H1 (cell line): ENCODE results near the gene POM121L2. TPM values are rescaled to one million over a fixed set of nuclear protein-coding genes. Genes with fewer than 3 reads are reported as not detected.
A peak's percentile ranks its signal among the peaks of the same experiment; 100 is the strongest.

Experiments used
- CTCF ChIA-PET: fragments of 300-600 bp; sonication (Branson Sonifier 250); formaldehyde crosslinking; loops from one replicate; lab custom pipeline; 2021; ENCODE audit not compliant: partially characterized antibody; lab: Charles Lee
- POLR2A ChIA-PET: fragments of 300-600 bp; sonication (Branson Sonifier 250); formaldehyde crosslinking; loops from one replicate; lab custom pipeline; 2021; ENCODE audit warnings: inconsistent platforms; ENCODE audit not compliant: partially characterized antibody; lab: Charles Lee
- DNase-seq, 2 experiments: peaks; one replicate each; pipeline versions ENCODE4 v3.0.0 to v3.0.0-alpha.2; 2010 to 2022; ENCODE audit warnings: low spot score in 2 of 2, low read depth in 1 of 2, mixed read lengths in 1 of 2
- FAIRE-seq: peaks from 2 replicates; lab custom pipeline; 2011; peaks lifted over from hg19 to GRCh38; lab: Jason Lieb, UNC
- H2AFZ ChIP-seq: 2 replicates; pipeline ENCODE4 v1.8.1; 2012; ENCODE audit warnings: low read length, inconsistent platforms
- H2AK5ac ChIP-seq: 2 replicates; pipeline ENCODE4 v1.6.1; 2013; ENCODE audit warnings: low read depth, low read length
- H2BK120ac ChIP-seq: replicated peaks from 2 replicates; pipeline ENCODE3; 2013; ENCODE audit warnings: low read depth, low read length, inconsistent platforms
- H2BK12ac ChIP-seq: 2 replicates; pipeline ENCODE4 v1.6.1; 2013; ENCODE audit warnings: low read depth, low read length
- H2BK15ac ChIP-seq: 2 replicates; pipeline ENCODE4 v1.6.1; 2013; ENCODE audit warnings: low read length
- H2BK20ac ChIP-seq: 2 replicates; pipeline ENCODE4 v1.6.1; 2013; ENCODE audit warnings: low read length
- H2BK5ac ChIP-seq: 2 replicates; pipeline ENCODE4 v1.6.1; 2013; ENCODE audit warnings: low read depth, low read length
- H3K14ac ChIP-seq: 2 replicates; pipeline ENCODE4 v1.6.1; 2013; ENCODE audit warnings: inconsistent platforms; ENCODE audit not compliant: insufficient read length
- H3K18ac ChIP-seq: 2 replicates; pipeline ENCODE4 v1.6.1; 2013; ENCODE audit warnings: low read length; ENCODE audit errors: extremely low read depth
- H3K23ac ChIP-seq: 2 replicates; pipeline ENCODE4 v1.6.1; 2013; ENCODE audit warnings: inconsistent platforms; ENCODE audit not compliant: insufficient read length
- H3K23me2 ChIP-seq: 2 replicates; pipeline ENCODE4 v1.6.1; 2013; ENCODE audit warnings: low read depth, low read length
- H3K27ac ChIP-seq: 2 replicates; pipeline ENCODE4 v1.6.1; 2011; ENCODE audit warnings: low read depth, low read length, inconsistent platforms
- H3K27me3 ChIP-seq, 4 experiments: replicated peaks in 1 of 4; 1 replicate in 1 of 4; 2 replicates in 3 of 4; pipeline versions ENCODE4 v1.6.1 to v1.8.1; 2011 to 2013; ENCODE audit warnings: low read length in 3 of 4, mild to moderate bottlenecking in 3 of 4, inconsistent platforms in 2 of 4, mixed read lengths in 2 of 4, moderate library complexity in 1 of 4; ENCODE audit not compliant: control insufficient read depth in 3 of 4, insufficient read depth in 3 of 4; ENCODE audit errors: extremely low read depth in 1 of 4
- H3K36me3 ChIP-seq, 4 experiments: 2 replicates each; pipeline versions ENCODE4 v1.6.1 to v1.8.1; 2011 to 2013; ENCODE audit warnings: mild to moderate bottlenecking in 4 of 4, low read length in 3 of 4, moderate library complexity in 2 of 4, control low read depth in 1 of 4, inconsistent platforms in 1 of 4; ENCODE audit not compliant: insufficient read depth in 4 of 4, control insufficient read depth in 2 of 4
- H3K4ac ChIP-seq: replicated peaks from 2 replicates; pipeline ENCODE3; 2013; ENCODE audit warnings: low read length, low read depth, mixed read lengths, inconsistent platforms; ENCODE audit not compliant: insufficient read length
- H3K4me1 ChIP-seq, 4 experiments: replicated peaks in 1 of 4; 1 replicate in 1 of 4; 2 replicates in 3 of 4; pipeline versions ENCODE4 v1.6.1 to v1.8.1; 2011 to 2013; ENCODE audit warnings: low read length in 3 of 4, inconsistent platforms in 2 of 4, mixed read lengths in 1 of 4; ENCODE audit not compliant: insufficient read depth in 4 of 4, control insufficient read depth in 3 of 4
- H3K4me2 ChIP-seq, 2 experiments: 2 replicates each; pipeline versions ENCODE4 v1.6.1 to v1.8.1; 2011 to 2013; ENCODE audit warnings: low read depth in 2 of 2, low read length in 2 of 2, control low read depth in 1 of 2, inconsistent platforms in 1 of 2, mild to moderate bottlenecking in 1 of 2; ENCODE audit not compliant: insufficient read depth in 1 of 2
- H3K4me3 ChIP-seq, 4 experiments: fragments of 200-600, 300-600 bp in 1 of 4; sonication (generic), shearing (Covaris generic), sonication (Bioruptor Twin) in 1 of 4; 2 replicates each; pipeline versions ENCODE4 v1.5.1 to v1.8.1; 2011 to 2016; ENCODE audit warnings: low read length in 4 of 4, low read depth in 3 of 4, control low read depth in 2 of 4, inconsistent platforms in 2 of 4, mild to moderate bottlenecking in 2 of 4, mixed read lengths in 1 of 4, moderate library complexity in 1 of 4; ENCODE audit not compliant: insufficient read depth in 2 of 4; ENCODE audit errors: extremely low read depth in 1 of 4
- H3K56ac ChIP-seq: replicated peaks from 2 replicates; pipeline ENCODE3; 2013; ENCODE audit warnings: low read depth, mild to moderate bottlenecking, mixed read lengths, low read length, inconsistent platforms; ENCODE audit not compliant: insufficient read length
- H3K79me1 ChIP-seq: 2 replicates; pipeline ENCODE4 v1.6.1; 2013; ENCODE audit warnings: low read depth, low read length, control low read depth
- H3K79me2 ChIP-seq, 2 experiments: 2 replicates each; pipeline versions ENCODE4 v1.6.1 to v1.8.1; 2012 to 2013; ENCODE audit warnings: low read length in 2 of 2, mild to moderate bottlenecking in 2 of 2, inconsistent platforms in 1 of 2; ENCODE audit not compliant: insufficient read depth in 2 of 2, control insufficient read depth in 1 of 2
- H3K9ac ChIP-seq, 4 experiments: replicated peaks in 1 of 4; 1 replicate in 1 of 4; 2 replicates in 3 of 4; pipeline versions ENCODE4 v1.6.1 to v1.8.1; 2011 to 2013; ENCODE audit warnings: low read depth in 3 of 4, low read length in 3 of 4, control low read depth in 2 of 4, mild to moderate bottlenecking in 2 of 4, moderate library complexity in 2 of 4, inconsistent platforms in 1 of 4; ENCODE audit errors: extremely low read depth in 1 of 4
- H3K9me3 ChIP-seq, 2 experiments: 2 replicates each; pipeline versions ENCODE4 v1.6.1 to v1.8.1; 2012 to 2013; ENCODE audit warnings: mild to moderate bottlenecking in 2 of 2, moderate library complexity in 2 of 2, control low read depth in 1 of 2, inconsistent platforms in 1 of 2, low read depth in 1 of 2, low read length in 1 of 2, mixed read lengths in 1 of 2; ENCODE audit not compliant: insufficient read depth in 2 of 2
- H4K20me1 ChIP-seq, 2 experiments: replicated peaks in 1 of 2; 2 replicates each; pipeline versions ENCODE3 to v1.8.1; 2011 to 2013; ENCODE audit warnings: inconsistent platforms in 2 of 2, low read length in 2 of 2, mild to moderate bottlenecking in 1 of 2; ENCODE audit not compliant: insufficient read depth in 2 of 2, control insufficient read depth in 1 of 2
- H4K5ac ChIP-seq: 2 replicates; pipeline ENCODE4 v1.6.1; 2013; ENCODE audit warnings: low read length, low read depth, mixed read lengths, inconsistent platforms; ENCODE audit not compliant: insufficient read length
- H4K8ac ChIP-seq: 2 replicates; pipeline ENCODE4 v1.8.0; 2013; ENCODE audit warnings: mild to moderate bottlenecking, moderate library complexity, low read length, inconsistent platforms; ENCODE audit not compliant: insufficient read depth; ENCODE audit errors: extremely low read depth
- H4K91ac ChIP-seq: replicated peaks from 2 replicates; pipeline ENCODE3; 2013; ENCODE audit warnings: low read length, mixed read lengths, inconsistent platforms; ENCODE audit not compliant: insufficient read length
- BACH1 ChIP-seq: IDR thresholded peaks from 2 replicates; pipeline ENCODE4 v1.6.1; 2012; ENCODE audit warnings: low read length, improper control_type of control experiment
- EZH2 ChIP-seq: fragments of 200-600 bp; sonication (generic); IDR thresholded peaks from 2 replicates; pipeline ENCODE4 v1.7.1; 2012; ENCODE audit warnings: low read depth, mild to moderate bottlenecking, moderate library complexity, low read length, inconsistent platforms; ENCODE audit not compliant: severe bottlenecking
- GABPA ChIP-seq: IDR thresholded peaks from 2 replicates; pipeline ENCODE4 v1.6.1; 2011; ENCODE audit warnings: mild to moderate bottlenecking, low read length, moderate library complexity, borderline replicate concordance; ENCODE audit not compliant: insufficient read depth
- GTF2F1 ChIP-seq: IDR thresholded peaks from 2 replicates; pipeline ENCODE4 v1.6.1; 2012; ENCODE audit warnings: low read depth, low read length, improper control_type of control experiment, borderline replicate concordance
- KDM4A ChIP-seq: IDR thresholded peaks from one replicate; pipeline ENCODE4 v1.7.1; 2012; ENCODE audit warnings: low read depth, mild to moderate bottlenecking, moderate library complexity, low read length, inconsistent platforms; ENCODE audit not compliant: severe bottlenecking
- NANOG ChIP-seq: IDR thresholded peaks from 2 replicates; pipeline ENCODE4 v1.6.1; 2011; ENCODE audit warnings: low read length, low read depth, mild to moderate bottlenecking, inconsistent platforms; ENCODE audit not compliant: insufficient read depth, poor library complexity, severe bottlenecking
- NRF1 ChIP-seq: IDR thresholded peaks from 2 replicates; pipeline ENCODE4 v1.6.1; 2011; ENCODE audit warnings: mild to moderate bottlenecking, low read depth, low read length, improper control_type of control experiment
- PHF8 ChIP-seq: fragments of 200-600 bp; sonication (generic); conservative IDR thresholded peaks from 2 replicates; pipeline ENCODE4 v1.7.1; 2012; ENCODE audit warnings: low read depth, mild to moderate bottlenecking, inconsistent platforms, low read length, moderate library complexity
- RNF2 ChIP-seq: fragments of 200-900, 300-1000 bp; sonication (generic); IDR thresholded peaks from 2 replicates; pipeline ENCODE4 v1.7.1; 2016; ENCODE audit warnings: borderline replicate concordance, low read depth, mild to moderate bottlenecking, antibody characterized with exemption, low read length; ENCODE audit not compliant: poor library complexity, severe bottlenecking; ENCODE audit errors: missing control alignments
- RXRA ChIP-seq: IDR thresholded peaks from 2 replicates; pipeline ENCODE4 v1.6.1; 2011; ENCODE audit warnings: low read depth, mild to moderate bottlenecking, low read length, moderate library complexity; ENCODE audit not compliant: insufficient read depth
- SIX5 ChIP-seq: IDR thresholded peaks from 2 replicates; pipeline ENCODE4 v1.6.1; 2011; ENCODE audit warnings: mild to moderate bottlenecking, low read depth, low read length
- SRF ChIP-seq: IDR thresholded peaks from 2 replicates; pipeline ENCODE4 v1.6.1; 2011; ENCODE audit warnings: mild to moderate bottlenecking, low read depth, low read length, moderate library complexity
- WGBS, 2 experiments: shearing (Covaris generic) in 1 of 2; methylation state at CpG; one replicate each; pipeline versions ENCODE4 v1.1.6 to v1.1.7; 2013 to 2015; ENCODE audit warnings: low lambda C conversion rate in 2 of 2, mixed read lengths in 2 of 2, inconsistent platforms in 1 of 2, low coverage in 1 of 2, missing lambda C conversion rate in 1 of 2; ENCODE audit not compliant: insufficient replicate concordance in 2 of 2, insufficient coverage in 1 of 2, insufficient read length in 1 of 2; ENCODE audit errors: extremely low coverage in 1 of 2, missing lambda C conversion rate in 1 of 2; 5-methylcytosine and 5-hydroxymethylcytosine counted together
- polyA plus RNA-seq, 7 experiments: library from polyadenylated mRNA; depleted of rRNA in 3 of 7; stranded (reverse) in 5 of 7; unstranded in 2 of 7; fragments of >200 nt in 5 of 7; fragments of 200-250 nt in 2 of 7; gene quantifications; 1 replicate in 5 of 7; 2 replicates in 1 of 7; 4 replicates in 1 of 7; pipeline versions ENCODE4 v1.2.1 to v1.2.3, GENCODE V29; 2011 to 2013; ENCODE audit warnings: missing spikeins in 2 of 7, mixed read lengths in 2 of 7
- total RNA-seq: library from RNA; stranded (reverse); fragmentation: NEBNext Ultra II Directional; extraction: Animal tissue kit (Norgen Biotek cat#: 25700); gene quantifications from 2 replicates; pipeline ENCODE4 v1.2.1, GENCODE V29; 2021
- TF ChIP-seq, protein P1 (sequence below): IDR thresholded peaks from 2 replicates; pipeline ENCODE4 v1.6.1; 2011; ENCODE audit warnings: low read depth, mild to moderate bottlenecking, low read length; ENCODE audit not compliant: insufficient read depth

The POM121L2 gene
- total and polyA plus RNA-seq, 2 of the 8 experiments (the other 6 are each of a cell fraction or from before 2014, with no cell fraction given): 0.05 to 0.09 TPM

DNA sequence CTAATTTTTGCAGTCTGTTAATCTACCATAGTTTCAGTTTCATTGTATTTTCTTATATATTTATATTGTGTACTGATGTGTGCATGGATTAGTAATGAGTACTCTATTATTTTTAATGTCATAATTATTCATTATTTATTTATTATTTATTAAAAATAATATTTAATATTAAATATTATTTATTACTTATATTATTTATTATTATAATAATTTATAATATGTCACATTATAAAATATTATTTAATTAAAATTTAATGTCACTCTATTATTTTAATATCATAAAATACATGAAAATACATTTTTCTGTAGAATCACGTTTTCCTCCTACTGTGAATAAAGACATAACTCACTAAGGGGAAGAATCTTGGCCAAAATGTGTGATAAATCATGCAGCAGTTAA is 30.5 kb downstream of the POM121L2 start:
- H3K4ac ChIP-seq: no peak overlapping the region
- WGBS, 2 experiments: 80% methylated on average over 1 of the region's 1 CpG; no CpG with 5 or more reads in 1 of the 2 experiments
- FAIRE-seq: no peak
- H3K27ac ChIP-seq: no peak overlapping the region
- no peaks in the 10 kb centered on the region for H3K9me3 ChIP-seq
- H2BK5ac ChIP-seq: no peak overlapping the region
- H3K4me3 ChIP-seq: peak overlapping the region; percentile 85 to 93 (median 90); a peak in 6 of 8 replicates
- no peaks in the 10 kb centered on the region for H3K36me3 ChIP-seq
- no peak overlapping the region for H3K14ac ChIP-seq
- H2BK12ac ChIP-seq: no peak overlapping the region
- peaks cover 0 to 10% (median 2%) of the 10 kb centered on the region in 4 experiments; a peak in 5 of 7 replicates for H3K27me3 ChIP-seq
- H4K20me1 ChIP-seq: no peaks in the 10 kb centered on the region
- no peak overlapping the region for H3K56ac ChIP-seq
- no peaks in the 10 kb centered on the region for H3K79me1 ChIP-seq
- no peak overlapping the region for H2BK15ac ChIP-seq
- H3K79me2 ChIP-seq: no peaks in the 10 kb centered on the region
- H3K4me1 ChIP-seq: no peaks in the 10 kb centered on the region
- no peak overlapping the region for H4K8ac ChIP-seq
- no peak overlapping the region for H2AK5ac ChIP-seq
- no peak overlapping the region for H3K18ac ChIP-seq
- no peak overlapping the region for H4K5ac ChIP-seq
- POLR2A ChIA-PET: interaction anchor here (1.0 kb wide), 1 partner anchor 21 kb away, joined by 5 read pairs; no protein-coding TSS in a partner anchor
- H3K4me2 ChIP-seq: peak overlapping the region; percentile 57 to 81
- no peak for DNase-seq
- H4K91ac ChIP-seq: no peak overlapping the region
- no peak overlapping the region for H2BK120ac ChIP-seq
- H3K23ac ChIP-seq: no peak overlapping the region
- H2AFZ ChIP-seq: no peak overlapping the region
- no peak overlapping the region for H3K9ac ChIP-seq
- CTCF ChIA-PET: interaction anchor here (0.9 kb wide), 2 partner anchors 14 to 67 kb away, joined by 3 read pairs; no protein-coding TSS in a partner anchor
- H2BK20ac ChIP-seq: no peak overlapping the region
- peaks cover 2% of the 10 kb centered on the region; the same call in 1 of the 2 replicates for H3K23me2 ChIP-seq
- no peak for TF ChIP-seq GTF2F1
- TF ChIP-seq SRF: no peak
- TF ChIP-seq SIX5: no peak
- TF ChIP-seq PHF8: no peak
- no peak for TF ChIP-seq EZH2
- no peak for TF ChIP-seq NANOG
- TF ChIP-seq RXRA: no peak
- TF ChIP-seq RNF2: no peak
- TF ChIP-seq, protein P1, sequence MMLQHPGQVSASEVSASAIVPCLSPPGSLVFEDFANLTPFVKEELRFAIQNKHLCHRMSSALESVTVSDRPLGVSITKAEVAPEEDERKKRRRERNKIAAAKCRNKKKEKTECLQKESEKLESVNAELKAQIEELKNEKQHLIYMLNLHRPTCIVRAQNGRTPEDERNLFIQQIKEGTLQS: no peak
- TF ChIP-seq GABPA: no peak
- no peak for TF ChIP-seq NRF1
- no peak for TF ChIP-seq BACH1
- TF ChIP-seq KDM4A: no peak
